Measurements from ENCODE around the gene CATSPER1.

DNA sequence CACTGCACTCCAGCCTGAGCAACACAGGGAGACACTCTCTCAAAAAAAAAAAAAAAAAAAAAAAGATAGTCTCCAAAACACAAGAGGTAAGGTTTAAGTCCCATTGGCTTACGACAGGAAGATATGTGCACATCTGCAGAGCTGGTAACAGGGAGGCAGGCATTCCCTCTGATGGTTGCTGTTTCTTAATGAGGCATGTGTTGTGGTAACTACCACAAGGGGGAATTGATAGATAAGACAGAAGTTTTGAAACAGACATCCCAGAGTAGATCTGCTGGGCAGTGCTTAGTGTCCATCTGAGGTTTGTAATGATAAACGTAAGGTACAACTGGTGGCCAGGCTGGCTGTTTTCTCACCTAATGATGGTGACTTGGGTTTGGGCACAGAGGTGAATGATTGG is 29.0 kb downstream of the CATSPER1 start:
- TF ChIP-seq POLR2AphosphoS5 (IDR thresholded peaks at IDR 0.05; ENCODE audit: borderline replicate concordance, low read depth, low read length) (no peak), EZH2 (IDR thresholded peaks at IDR 0.05) (no peak), FOXP2 (optimal IDR thresholded peaks at IDR 0.05; ENCODE audit: control extremely low read depth, extremely low read length, insufficient read depth) (no peak)

Data from SK-N-MC (cell line).